ENCODE measurements around the gene MBD1.
"Not testable (repeated sequence)": the region's sequence is repeated elsewhere in the genome, so short reads cannot be mapped to it uniquely, and the experiment has no call there.

Gene MBD1

DNA sequence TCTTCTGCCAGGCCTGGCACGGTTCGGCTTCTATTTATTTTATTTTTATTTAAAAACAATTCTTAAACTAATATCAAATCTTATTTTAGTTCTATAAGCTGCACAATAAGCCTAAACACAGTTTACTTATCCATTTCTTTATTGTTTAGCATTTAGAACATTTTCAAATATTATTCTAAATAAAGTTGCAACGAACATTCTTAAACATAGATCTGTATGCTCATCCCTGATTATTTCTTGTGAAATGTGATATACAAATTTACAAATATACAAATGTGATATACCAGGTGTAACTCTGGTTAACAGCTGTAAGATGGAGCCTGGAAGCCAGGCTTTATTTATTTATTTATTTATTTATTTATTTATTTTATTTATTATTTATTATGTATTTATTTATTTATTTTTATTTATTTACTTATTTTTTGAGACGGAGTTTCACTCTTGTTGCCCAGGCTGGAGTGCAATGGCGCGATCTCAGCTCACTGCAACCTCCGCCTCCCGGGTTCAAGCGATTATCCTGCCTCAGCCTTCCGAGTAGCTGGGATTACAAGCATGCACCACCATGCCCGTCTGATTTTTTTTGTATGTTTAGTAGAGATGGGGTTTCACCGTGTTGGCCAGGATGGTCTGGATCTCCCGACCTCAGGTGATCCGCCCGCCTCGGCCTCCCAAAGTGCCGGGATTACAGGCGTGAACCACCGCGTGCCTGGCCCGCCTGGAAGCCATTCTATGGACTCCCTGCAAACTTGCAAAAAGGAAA lies 7.2 kb upstream of the MBD1 start:
- H3K27me3 ChIP-seq (ENCODE audit: control insufficient read depth, insufficient read depth, low read length); H3K9ac ChIP-seq (ENCODE audit: low read length); H3K27ac ChIP-seq (ENCODE audit: low read depth, low read length); H3K9me3 ChIP-seq (ENCODE audit: control insufficient read depth, insufficient read depth, low read depth, low read length); H3K4me1 ChIP-seq (ENCODE audit: control insufficient read depth, insufficient read depth, low read length): not testable (repeated sequence)
- Histone ChIP-seq H3K4me3 (ENCODE audit: low read depth, low read length) (peak overlapping the region; percentile 89), H3K36me3 (ENCODE audit: control insufficient read depth, insufficient read depth, low read length) (peaks cover 23% of the 10 kb centered on the region)

- no peak within 1 kb of the TSS for H3K27ac ChIP-seq (ENCODE audit: low read depth, low read length)
- no peaks in the 10 kb centered on the region for H3K9me3 ChIP-seq (ENCODE audit: control insufficient read depth, insufficient read depth, low read depth, low read length)
- peaks cover 4% of the 10 kb centered on the region; the same call in 1 of the 2 replicates for H3K4me1 ChIP-seq (ENCODE audit: control insufficient read depth, insufficient read depth, low read length)
- peak within 1 kb of the TSS; percentile 89 for H3K4me3 ChIP-seq (ENCODE audit: low read depth, low read length)
- peak within 1 kb of the TSS; percentile 66 for H3K9ac ChIP-seq (ENCODE audit: low read length)
- peaks cover 31% of the 10 kb centered on the region for H3K36me3 ChIP-seq (ENCODE audit: control insufficient read depth, insufficient read depth, low read length)
- H3K27me3 ChIP-seq (ENCODE audit: control insufficient read depth, insufficient read depth, low read length): no peaks in the 10 kb centered on the region
Measured at GRCh38 chr18:50287441-50288347, 6.4 kb upstream of the MBD1 start, which contains the start of gene CXXC1. CXXC1 (minus strand) TSS chr18:50287692; CDS start chr18:50287589, 103 bp downstream.

DNA sequence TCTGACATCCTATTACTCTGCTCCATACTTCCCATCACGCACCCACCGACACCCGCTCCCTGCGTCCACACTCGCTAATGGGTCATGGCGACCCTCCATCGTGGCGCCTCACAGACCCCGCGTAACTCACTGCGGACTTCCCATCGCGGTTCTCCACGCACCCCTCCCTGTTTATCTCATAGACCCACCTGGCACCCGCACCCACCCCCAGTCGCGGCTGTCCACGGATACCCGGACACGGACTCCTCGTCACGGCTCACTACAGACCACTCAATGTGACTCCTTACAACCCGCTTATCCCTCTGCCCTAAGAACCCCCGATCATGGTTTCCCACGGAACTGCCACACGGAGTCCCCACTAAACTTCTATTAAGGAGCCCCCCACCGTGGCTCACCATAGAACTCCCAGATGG lies 5.7 kb upstream of the MBD1 start:
- peaks cover 5% of the 10 kb centered on the region; the same call in 1 of the 2 replicates for H3K4me1 ChIP-seq (ENCODE audit: control insufficient read depth, insufficient read depth, low read length)
- H3K27me3 ChIP-seq (ENCODE audit: control insufficient read depth, insufficient read depth, low read length): no peaks in the 10 kb centered on the region
- peaks cover 37% of the 10 kb centered on the region for H3K36me3 ChIP-seq (ENCODE audit: control insufficient read depth, insufficient read depth, low read length)
- H3K27ac ChIP-seq (ENCODE audit: low read depth, low read length): no peak overlapping the region
- H3K9ac ChIP-seq (ENCODE audit: low read length): peak overlapping the region; percentile 66
- no peaks in the 10 kb centered on the region for H3K9me3 ChIP-seq (ENCODE audit: control insufficient read depth, insufficient read depth, low read depth, low read length)
- peak overlapping the region; percentile 89 for H3K4me3 ChIP-seq (ENCODE audit: low read depth, low read length)

DNA sequence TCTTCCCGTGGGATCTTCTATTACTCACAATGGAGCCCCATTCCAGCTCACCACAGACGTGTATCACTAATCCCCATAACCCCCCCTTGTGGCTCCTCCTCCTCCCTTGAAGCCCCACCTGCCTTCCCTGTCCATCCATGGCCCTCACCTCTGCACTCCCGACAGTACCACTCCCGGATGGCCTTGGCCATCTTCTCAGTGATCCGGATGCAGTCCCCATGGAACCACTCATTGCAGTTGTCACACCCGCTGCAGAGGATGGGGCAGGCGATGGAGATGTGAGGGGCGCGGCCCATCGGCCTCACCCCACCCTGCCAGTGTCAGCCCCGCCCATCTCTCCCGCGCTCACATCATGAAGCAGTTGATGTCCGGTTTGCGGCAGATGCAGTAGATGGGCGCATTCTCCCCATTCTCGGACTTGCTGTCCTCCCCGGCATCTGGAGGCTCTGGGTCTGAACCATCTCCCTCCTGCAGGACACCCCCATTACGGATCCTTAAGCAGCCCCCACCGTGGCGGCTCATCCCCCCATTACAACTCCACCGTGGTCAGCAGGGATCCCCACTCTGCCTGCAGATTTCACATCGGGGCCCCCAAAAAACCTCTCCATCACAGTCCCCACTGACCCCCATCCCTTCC lies 5.2 kb upstream of the MBD1 start:
- peaks cover 37% of the 10 kb centered on the region for H3K36me3 ChIP-seq (ENCODE audit: control insufficient read depth, insufficient read depth, low read length)
- H3K9me3 ChIP-seq (ENCODE audit: control insufficient read depth, insufficient read depth, low read depth, low read length): no peaks in the 10 kb centered on the region
- no peaks in the 10 kb centered on the region for H3K27me3 ChIP-seq (ENCODE audit: control insufficient read depth, insufficient read depth, low read length)
- peak overlapping the region; percentile 89 for H3K4me3 ChIP-seq (ENCODE audit: low read depth, low read length)
- H3K4me1 ChIP-seq (ENCODE audit: control insufficient read depth, insufficient read depth, low read length): peaks cover 6% of the 10 kb centered on the region; the same call in 1 of the 2 replicates
- H3K9ac ChIP-seq (ENCODE audit: low read length): peak overlapping the region; percentile 66
- H3K27ac ChIP-seq (ENCODE audit: low read depth, low read length): no peak overlapping the region

GRCh38 chr18:50285631-50286321 lies 4.5 kb upstream of the MBD1 start:
- peaks cover 6% of the 10 kb centered on the region; the same call in 1 of the 2 replicates for H3K4me1 ChIP-seq (ENCODE audit: control insufficient read depth, insufficient read depth, low read length)
- no peak overlapping the region for H3K27ac ChIP-seq (ENCODE audit: low read depth, low read length)
- peaks cover 37% of the 10 kb centered on the region for H3K36me3 ChIP-seq (ENCODE audit: control insufficient read depth, insufficient read depth, low read length)
- no peaks in the 10 kb centered on the region for H3K9me3 ChIP-seq (ENCODE audit: control insufficient read depth, insufficient read depth, low read depth, low read length)
- no peaks in the 10 kb centered on the region for H3K27me3 ChIP-seq (ENCODE audit: control insufficient read depth, insufficient read depth, low read length)
- no peak overlapping the region for H3K9ac ChIP-seq (ENCODE audit: low read length)
- peak overlapping the region; percentile 89; the same call in 1 of the 2 replicates for H3K4me3 ChIP-seq (ENCODE audit: low read depth, low read length)

DNA sequence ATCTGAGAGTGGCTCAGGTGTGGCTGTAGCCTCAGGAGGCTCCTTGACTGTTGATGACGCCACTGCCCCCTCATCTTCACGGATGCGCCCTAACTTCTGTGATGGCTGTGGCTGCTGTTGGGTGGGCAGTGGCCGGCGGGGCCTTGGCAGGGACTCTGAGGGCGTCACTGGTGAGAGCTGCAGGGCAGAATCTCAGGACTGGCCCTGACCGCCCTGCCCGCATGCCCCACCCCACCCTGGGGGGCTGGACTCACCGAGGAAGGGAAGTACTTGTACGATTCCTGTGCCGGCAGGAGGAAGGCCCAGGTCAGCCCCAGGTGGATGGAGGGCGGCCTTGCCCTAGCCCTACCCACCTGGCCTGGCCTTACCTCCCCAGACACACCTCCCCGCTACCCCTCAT lies 3.7 kb upstream of the MBD1 start:
- H3K4me3 ChIP-seq (ENCODE audit: low read depth, low read length): no peak overlapping the region
- no peaks in the 10 kb centered on the region for H3K9me3 ChIP-seq (ENCODE audit: control insufficient read depth, insufficient read depth, low read depth, low read length)
- no peaks in the 10 kb centered on the region for H3K27me3 ChIP-seq (ENCODE audit: control insufficient read depth, insufficient read depth, low read length)
- no peak overlapping the region for H3K27ac ChIP-seq (ENCODE audit: low read depth, low read length)
- H3K36me3 ChIP-seq (ENCODE audit: control insufficient read depth, insufficient read depth, low read length): peaks cover 37% of the 10 kb centered on the region
- peaks cover 11% of the 10 kb centered on the region for H3K4me1 ChIP-seq (ENCODE audit: control insufficient read depth, insufficient read depth, low read length)
- H3K9ac ChIP-seq (ENCODE audit: low read length): no peak overlapping the region

DNA sequence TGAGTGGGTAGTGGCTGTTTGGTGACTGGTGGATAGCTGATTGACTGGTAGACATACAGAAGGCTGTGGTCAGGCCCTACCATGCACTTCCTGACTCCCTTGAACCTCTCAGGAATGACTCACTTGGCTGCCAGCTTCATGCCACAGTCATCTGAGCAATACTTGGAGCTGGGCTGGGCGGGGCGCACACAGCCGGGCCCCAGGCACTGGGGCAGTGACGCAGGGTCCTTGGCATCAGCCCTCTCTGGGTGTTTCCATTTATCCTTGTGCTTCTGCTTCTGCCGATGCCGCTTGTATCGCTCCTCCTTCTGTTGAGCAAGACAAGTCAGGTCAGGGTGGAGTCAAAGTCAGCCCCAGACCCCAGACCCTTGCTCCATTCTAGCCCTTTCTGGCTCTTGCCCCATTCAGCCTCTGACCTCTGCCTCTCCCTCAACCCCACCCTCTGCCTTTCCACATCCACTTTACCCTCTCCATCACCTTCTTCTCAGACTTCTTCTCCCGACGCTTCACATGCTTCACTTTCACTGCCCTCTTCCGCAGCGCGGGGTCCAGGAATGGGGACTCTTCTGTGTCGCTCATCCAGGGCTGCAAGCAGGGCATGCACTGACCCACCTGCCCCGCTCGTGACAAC lies 3.0 kb upstream of the MBD1 start:
- H3K36me3 ChIP-seq (ENCODE audit: control insufficient read depth, insufficient read depth, low read length): peaks cover 43% of the 10 kb centered on the region
- H3K9ac ChIP-seq (ENCODE audit: low read length): no peak overlapping the region
- H3K27ac ChIP-seq (ENCODE audit: low read depth, low read length): no peak overlapping the region
- peaks cover 11% of the 10 kb centered on the region for H3K4me1 ChIP-seq (ENCODE audit: control insufficient read depth, insufficient read depth, low read length)
- H3K27me3 ChIP-seq (ENCODE audit: control insufficient read depth, insufficient read depth, low read length): no peaks in the 10 kb centered on the region
- no peak overlapping the region for H3K4me3 ChIP-seq (ENCODE audit: low read depth, low read length)
- H3K9me3 ChIP-seq (ENCODE audit: control insufficient read depth, insufficient read depth, low read depth, low read length): no peaks in the 10 kb centered on the region

GRCh38 chr18:50283469-50284209 lies 2.3 kb upstream of the MBD1 start:
- no peak overlapping the region for H3K27ac ChIP-seq (ENCODE audit: low read depth, low read length)
- peaks cover 11% of the 10 kb centered on the region for H3K4me1 ChIP-seq (ENCODE audit: control insufficient read depth, insufficient read depth, low read length)
- no peak overlapping the region for H3K9ac ChIP-seq (ENCODE audit: low read length)
- no peak overlapping the region for H3K4me3 ChIP-seq (ENCODE audit: low read depth, low read length)
- H3K27me3 ChIP-seq (ENCODE audit: control insufficient read depth, insufficient read depth, low read length): no peaks in the 10 kb centered on the region
- no peaks in the 10 kb centered on the region for H3K9me3 ChIP-seq (ENCODE audit: control insufficient read depth, insufficient read depth, low read depth, low read length)
- H3K36me3 ChIP-seq (ENCODE audit: control insufficient read depth, insufficient read depth, low read length): peaks cover 50% of the 10 kb centered on the region

DNA sequence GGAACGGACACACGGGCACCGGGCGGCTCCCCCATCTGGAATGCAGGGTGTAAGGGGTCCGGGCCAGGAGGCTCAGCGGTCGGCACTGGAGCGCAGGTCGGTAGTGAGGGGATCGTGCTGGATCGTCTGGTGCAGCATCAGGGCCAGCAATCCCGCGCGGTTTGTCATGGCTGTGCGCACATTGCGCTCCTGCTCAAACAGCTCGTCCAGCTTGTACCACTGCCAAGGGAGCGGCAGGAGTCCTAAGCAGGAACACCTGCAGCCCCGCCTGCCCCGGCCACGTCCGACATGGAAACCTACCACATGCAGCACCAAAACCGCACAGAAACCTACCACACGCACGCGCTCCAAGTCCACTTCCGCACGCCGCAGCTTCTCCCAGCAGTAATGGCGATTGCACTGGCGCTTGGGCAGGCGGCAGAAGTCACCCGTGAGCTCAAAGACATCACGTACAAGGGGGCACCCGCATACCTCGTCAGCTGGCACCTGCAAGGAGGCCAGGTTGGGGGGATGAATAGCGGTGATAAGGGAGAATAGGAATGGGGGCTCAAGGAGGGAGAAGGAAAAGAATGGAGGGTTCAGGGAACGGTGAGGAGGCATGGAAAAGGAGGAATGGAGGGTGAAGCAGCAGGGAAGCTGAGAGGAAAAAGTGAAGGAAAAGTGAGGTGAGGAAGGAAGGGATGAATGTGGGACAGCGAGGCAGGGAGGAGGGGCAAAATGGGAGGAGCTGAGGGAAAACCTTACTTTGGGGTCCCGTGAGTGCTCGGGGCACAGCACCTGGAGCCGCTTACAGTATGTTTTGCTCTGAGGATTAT lies 1.4 kb upstream of the MBD1 start:
- H3K4me3 ChIP-seq (ENCODE audit: low read depth, low read length): 0 out of 2 replicates have a peak overlapping the region, but pooled peaks have one; percentile 97

More for the DNA sequence above, 1.4 kb upstream of the MBD1 start:
- no peaks in the 10 kb centered on the region for H3K27me3 ChIP-seq (ENCODE audit: control insufficient read depth, insufficient read depth, low read length)
- H3K4me1 ChIP-seq (ENCODE audit: control insufficient read depth, insufficient read depth, low read length): peaks cover 11% of the 10 kb centered on the region
- peaks cover 55% of the 10 kb centered on the region for H3K36me3 ChIP-seq (ENCODE audit: control insufficient read depth, insufficient read depth, low read length)
- H3K9ac ChIP-seq (ENCODE audit: low read length): no peak overlapping the region
- no peaks in the 10 kb centered on the region for H3K9me3 ChIP-seq (ENCODE audit: control insufficient read depth, insufficient read depth, low read depth, low read length)
- H3K27ac ChIP-seq (ENCODE audit: low read depth, low read length): no peak overlapping the region
